Gastrocnemius medialis (tissue), 4 donors: ENCODE data around the gene AP3S2.

Source experiments
- POLR2A ChIP-seq, 2 donors: fragments of 450-650 bp; IDR thresholded peaks; one replicate each; pipeline ENCODE4 v1.6.1; 2017; ENCODE audit warnings: antibody characterized with exemption in 2 of 2, mild to moderate bottlenecking in 2 of 2, moderate library complexity in 2 of 2
- TF ChIP-seq, protein P1 (sequence below), 5 experiments: fragments of 450-650 bp in 3 of 5; fragments of 200-600 bp in 2 of 5; sonication (generic) in 2 of 5; IDR thresholded peaks in 4 of 5; conservative IDR thresholded peaks in 1 of 5; 1 replicate in 4 of 5; 2 replicates in 1 of 5; pipeline ENCODE4 v1.5.1; 2016 to 2019; ENCODE audit warnings: antibody characterized with exemption in 5 of 5, mild to moderate bottlenecking in 3 of 5, moderate library complexity in 3 of 5

DNA sequence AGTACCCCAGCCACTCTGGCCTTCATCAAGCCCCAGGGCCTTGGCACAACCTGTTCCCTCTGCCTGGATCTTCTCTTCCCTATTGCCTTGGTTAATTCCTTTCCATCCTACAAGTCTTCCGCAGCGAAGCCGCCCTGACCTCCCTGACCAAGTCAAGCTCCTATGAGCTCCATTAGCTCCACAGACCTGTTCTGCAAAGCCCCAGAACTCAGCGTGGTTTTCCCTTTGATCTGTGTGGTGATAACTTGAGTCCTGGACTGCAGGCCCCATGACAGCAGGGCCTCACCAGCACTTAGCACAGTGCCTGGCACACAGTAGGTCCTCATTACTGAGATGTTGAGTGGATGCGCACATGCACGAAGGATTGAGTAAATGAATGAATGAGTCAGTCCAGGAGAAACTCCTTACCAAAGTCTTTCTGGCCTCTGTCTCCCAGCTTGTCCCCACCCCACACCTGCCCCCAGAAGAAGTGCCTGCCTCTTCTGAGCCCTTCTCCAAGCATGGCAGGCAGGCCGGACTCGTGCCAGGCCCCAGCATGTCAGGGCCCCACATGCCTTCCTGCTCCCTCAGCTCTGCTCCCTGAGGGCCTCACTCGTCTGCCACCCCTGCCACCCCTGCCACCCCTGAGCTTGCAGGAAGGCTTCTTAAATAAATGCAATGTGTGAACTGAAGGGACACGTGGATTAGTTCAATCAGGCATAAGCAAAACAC is 85.5 kb downstream of the AP3S2 start:
- no peak for TF ChIP-seq POLR2A (IDR thresholded peaks at IDR 0.05)
- TF ChIP-seq, protein P1, sequence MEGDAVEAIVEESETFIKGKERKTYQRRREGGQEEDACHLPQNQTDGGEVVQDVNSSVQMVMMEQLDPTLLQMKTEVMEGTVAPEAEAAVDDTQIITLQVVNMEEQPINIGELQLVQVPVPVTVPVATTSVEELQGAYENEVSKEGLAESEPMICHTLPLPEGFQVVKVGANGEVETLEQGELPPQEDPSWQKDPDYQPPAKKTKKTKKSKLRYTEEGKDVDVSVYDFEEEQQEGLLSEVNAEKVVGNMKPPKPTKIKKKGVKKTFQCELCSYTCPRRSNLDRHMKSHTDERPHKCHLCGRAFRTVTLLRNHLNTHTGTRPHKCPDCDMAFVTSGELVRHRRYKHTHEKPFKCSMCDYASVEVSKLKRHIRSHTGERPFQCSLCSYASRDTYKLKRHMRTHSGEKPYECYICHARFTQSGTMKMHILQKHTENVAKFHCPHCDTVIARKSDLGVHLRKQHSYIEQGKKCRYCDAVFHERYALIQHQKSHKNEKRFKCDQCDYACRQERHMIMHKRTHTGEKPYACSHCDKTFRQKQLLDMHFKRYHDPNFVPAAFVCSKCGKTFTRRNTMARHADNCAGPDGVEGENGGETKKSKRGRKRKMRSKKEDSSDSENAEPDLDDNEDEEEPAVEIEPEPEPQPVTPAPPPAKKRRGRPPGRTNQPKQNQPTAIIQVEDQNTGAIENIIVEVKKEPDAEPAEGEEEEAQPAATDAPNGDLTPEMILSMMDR (IDR thresholded peaks at IDR 0.05 in 4 of 5, conservative IDR thresholded peaks at IDR 0.05 in 1 of 5), result no peak
